Right lobe of liver (tissue), 6 donors: ENCODE results near the gene CLIP4. TPM values are rescaled to one million over a fixed set of nuclear protein-coding genes. Genes with fewer than 3 reads are reported as not detected.

Experiments used
- ATAC-seq, 4 donors: fragments of 200-7000 bp; cut with Tn5 transposase; one replicate each; pipeline ENCODE4 v1.9.1; 2020; ENCODE audit warnings: mild to moderate bottlenecking in 4 of 4, moderate library complexity in 4 of 4
- DNase-seq, 3 donors: peaks; one replicate each; pipeline ENCODE4 v3.0.0-alpha.2; 2020
- H3K27ac ChIP-seq, 3 donors: fragments of 200-600 bp; one replicate each; pipeline ENCODE4 v1.8.0; 2022
- H3K27me3 ChIP-seq, 2 donors: fragments of 200-600 bp; one replicate each; pipeline ENCODE4 v1.8.0; 2022
- H3K36me3 ChIP-seq, 4 donors: fragments of 200-600 bp; sonication (generic) in 1 of 4; one replicate each; pipeline versions ENCODE4 v1.5.1 to v1.8.0; 2017 to 2022; ENCODE audit warnings: control low read depth in 1 of 4
- H3K4me1 ChIP-seq, 4 donors: fragments of 200-600 bp; sonication (generic) in 1 of 4; one replicate each; pipeline versions ENCODE4 v1.5.1 to v1.8.0; 2017 to 2022; ENCODE audit warnings: control low read depth in 1 of 4
- H3K4me3 ChIP-seq, 3 donors: fragments of 200-600 bp; one replicate each; pipeline ENCODE4 v1.8.0; 2022
- H3K9me3 ChIP-seq, 4 donors: fragments of 200-600 bp; sonication (generic) in 1 of 4; one replicate each; pipeline versions ENCODE4 v1.5.1 to v1.8.0; 2017 to 2022; ENCODE audit warnings: control low read depth in 1 of 4
- POLR2A ChIP-seq: fragments of 450-650 bp; IDR thresholded peaks from one replicate; pipeline ENCODE4 v1.6.1; 2017; ENCODE audit warnings: antibody characterized with exemption, mild to moderate bottlenecking
- WGBS: methylation state at CpG from one replicate; pipeline ENCODE4 v1.1.6; 2018; ENCODE audit warnings: low coverage, low lambda C conversion rate; ENCODE audit not compliant: insufficient coverage; ENCODE audit errors: missing lambda C conversion rate; 5-methylcytosine and 5-hydroxymethylcytosine counted together
- intact Hi-C, 2 donors: fragments of 100-400 bp; cut with DNase I; formaldehyde crosslinking; loops; one replicate each; pipeline versions ENCODE4 v1.11.2 to v1.14.1; 2022
- total RNA-seq, 6 experiments: library from RNA; depleted of rRNA in 2 of 6; stranded (reverse); fragments of >200 nt in 2 of 6; fragmentation: NEBNext Ultra II Directional in 3 of 6; extraction: Animal tissue kit (Norgen Biotek cat#: 25700) in 3 of 6; gene quantifications; one replicate each; pipeline versions ENCODE4 v1.1.0 to v1.2.4, GENCODE V29; 2016 to 2023
- TF ChIP-seq, protein P1 (sequence below), 4 donors: fragments of 200-600 bp in 3 of 4; fragments of 450-650 bp in 1 of 4; IDR thresholded peaks; one replicate each; pipeline versions ENCODE4 v1.5.1 to v1.8.0; 2016 to 2022; ENCODE audit warnings: antibody characterized with exemption in 4 of 4, mild to moderate bottlenecking in 2 of 4
- donor health status: DM: no; HTN: yes; CAD: no.
- donor health status: DM: no; HTN: no; CAD: no.
- donor health status: DM: no; HTN: no; CAD: no.
- donor health status: DM: no; HTN: yes; CAD: no.
- donor health status: DM: no; HTN: yes; CAD: no.

The CLIP4 gene
- total RNA-seq, 6 experiments from 2014 or later, result 2.7 to 7.3 (median 5.3) TPM

- no peak for ATAC-seq
- WGBS, result 48% methylated on average over 4 of the region's 4 CpGs
- Histone ChIP-seq H3K36me3 (no peaks in the 10 kb centered on the region), H3K27me3 (no peaks in the 10 kb centered on the region), H3K4me1 (no peaks in the 10 kb centered on the region), H3K27ac (no peak overlapping the region), H3K9me3 (no peaks in the 10 kb centered on the region), H3K4me3 (no peak overlapping the region)
- TF ChIP-seq, protein P1, sequence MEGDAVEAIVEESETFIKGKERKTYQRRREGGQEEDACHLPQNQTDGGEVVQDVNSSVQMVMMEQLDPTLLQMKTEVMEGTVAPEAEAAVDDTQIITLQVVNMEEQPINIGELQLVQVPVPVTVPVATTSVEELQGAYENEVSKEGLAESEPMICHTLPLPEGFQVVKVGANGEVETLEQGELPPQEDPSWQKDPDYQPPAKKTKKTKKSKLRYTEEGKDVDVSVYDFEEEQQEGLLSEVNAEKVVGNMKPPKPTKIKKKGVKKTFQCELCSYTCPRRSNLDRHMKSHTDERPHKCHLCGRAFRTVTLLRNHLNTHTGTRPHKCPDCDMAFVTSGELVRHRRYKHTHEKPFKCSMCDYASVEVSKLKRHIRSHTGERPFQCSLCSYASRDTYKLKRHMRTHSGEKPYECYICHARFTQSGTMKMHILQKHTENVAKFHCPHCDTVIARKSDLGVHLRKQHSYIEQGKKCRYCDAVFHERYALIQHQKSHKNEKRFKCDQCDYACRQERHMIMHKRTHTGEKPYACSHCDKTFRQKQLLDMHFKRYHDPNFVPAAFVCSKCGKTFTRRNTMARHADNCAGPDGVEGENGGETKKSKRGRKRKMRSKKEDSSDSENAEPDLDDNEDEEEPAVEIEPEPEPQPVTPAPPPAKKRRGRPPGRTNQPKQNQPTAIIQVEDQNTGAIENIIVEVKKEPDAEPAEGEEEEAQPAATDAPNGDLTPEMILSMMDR (IDR thresholded peaks at IDR 0.05), result no peak
- no peak for TF ChIP-seq POLR2A
- intact Hi-C loops, result no loop called here
- no peak for DNase-seq
These were observed 41.3 kb upstream of the CLIP4 start for GRCh38 chr2:29073933-29074332.

DNA sequence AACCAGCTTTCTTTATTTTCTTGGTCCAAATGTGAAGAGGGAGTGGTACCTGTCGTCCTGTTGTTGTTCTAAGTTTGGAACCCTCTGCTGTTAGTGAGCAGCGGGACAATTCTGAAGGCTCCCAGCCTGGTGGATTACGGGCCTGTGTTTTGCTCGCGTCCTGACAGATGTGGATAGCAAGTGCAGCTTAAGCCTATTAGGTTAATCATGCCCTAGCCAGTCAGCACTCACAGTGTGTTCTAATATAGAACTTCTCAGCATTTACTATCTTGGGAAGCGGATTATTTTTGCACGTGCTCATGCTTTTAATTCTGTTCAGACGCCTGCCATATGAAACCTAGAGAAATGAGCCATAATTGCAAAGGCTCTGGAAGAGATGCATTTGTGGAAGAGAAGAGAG is 40.8 kb upstream of the CLIP4 start, which contains the start of gene PCARE:
Gene PCARE (minus strand): TSS at position 113 of the 400 bp plus-strand sequence. CDS start 262 bp downstream, outside the sequence.
- Histone ChIP-seq H3K36me3 (no peaks in the 10 kb centered on the region), H3K27me3 (no peaks in the 10 kb centered on the region), H3K9me3 (no peaks in the 10 kb centered on the region), H3K27ac (no peak within 1 kb of the TSS), H3K4me1 (no peaks in the 10 kb centered on the region), H3K4me3 (no peak within 1 kb of the TSS)
- intact Hi-C loops, result no loop called here
- TF ChIP-seq, protein P1 (IDR thresholded peaks at IDR 0.05), result no peak
- no peak for TF ChIP-seq POLR2A
- no peak for ATAC-seq
- no peak for DNase-seq
- WGBS, result 76% methylated on average over 8 of the region's 8 CpGs

GRCh38 chr2:29075894-29076705 is 39.1 kb upstream of the CLIP4 start:
- H3K4me3 ChIP-seq, result no peak overlapping the region
- no peaks in the 10 kb centered on the region for H3K4me1 ChIP-seq
- H3K27me3 ChIP-seq, result no peaks in the 10 kb centered on the region
- H3K27ac ChIP-seq, result no peak overlapping the region
- H3K9me3 ChIP-seq, result no peaks in the 10 kb centered on the region
- DNase-seq (no peak), ATAC-seq (no peak)
- WGBS, result 50% methylated on average over 14 of the region's 14 CpGs
- H3K36me3 ChIP-seq, result no peaks in the 10 kb centered on the region
- intact Hi-C loops, result no loop called here
- no peak for TF ChIP-seq POLR2A
- TF ChIP-seq, protein P1 (IDR thresholded peaks at IDR 0.05), result no peak

DNA sequence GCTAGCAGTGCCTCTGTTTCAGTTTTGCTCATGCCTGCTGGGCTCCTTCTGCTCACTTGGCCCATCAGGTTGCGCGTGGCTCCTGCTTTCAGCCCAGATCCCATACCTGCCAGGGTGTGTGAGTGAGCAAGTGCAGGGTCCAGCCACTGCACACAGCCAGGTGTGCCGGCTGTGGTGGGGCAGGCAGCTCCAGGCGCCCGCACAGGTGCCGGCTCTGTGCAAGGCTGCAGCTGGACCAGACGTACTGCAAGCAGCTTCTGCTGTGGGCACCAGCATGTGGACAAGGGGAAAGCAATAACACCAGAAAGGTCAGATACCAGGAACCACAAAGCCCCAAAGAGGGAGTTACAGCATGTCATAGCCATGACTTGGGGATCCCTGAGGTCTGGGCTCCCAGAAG is 35.3 kb upstream of the CLIP4 start:
- H3K27ac ChIP-seq, result no peak overlapping the region
- intact Hi-C loops, result no loop called here
- no CpG with 5 or more reads among the region's 7 CpGs for WGBS
- ATAC-seq (no peak), DNase-seq (no peak)
- H3K36me3 ChIP-seq, result no peaks in the 10 kb centered on the region
- H3K9me3 ChIP-seq, result no peaks in the 10 kb centered on the region
- H3K4me3 ChIP-seq, result no peak overlapping the region
- TF ChIP-seq, protein P1 (IDR thresholded peaks at IDR 0.05), result no peak
- TF ChIP-seq POLR2A, result no peak
- no peaks in the 10 kb centered on the region for H3K27me3 ChIP-seq
- no peaks in the 10 kb centered on the region for H3K4me1 ChIP-seq
